Lower leg skin (tissue), 4 donors: ENCODE data around the gene ARHGAP23. TPM values are rescaled to one million over a fixed set of nuclear protein-coding genes. Genes with fewer than 3 reads are reported as not detected.

Source experiments
- DNase-seq, 2 donors: peaks; one replicate each; pipeline ENCODE4 v3.0.0-alpha.2; 2019; ENCODE audit warnings: low spot score in 2 of 2
- H3K4me3 ChIP-seq: fragments of 200-600 bp; sonication (generic); 2 replicates; pipeline ENCODE4 v1.5.1; 2017; ENCODE audit warnings: mild to moderate bottlenecking, low read depth; ENCODE audit not compliant: poor library complexity, severe bottlenecking
- CTCF ChIP-seq, 3 donors: fragments of 450-650 bp; IDR thresholded peaks; one replicate each; pipeline ENCODE4 v1.5.1; 2016; ENCODE audit warnings: antibody characterized with exemption in 3 of 3, mild to moderate bottlenecking in 3 of 3, moderate library complexity in 2 of 3
- POLR2A ChIP-seq, 2 donors: fragments of 450-650 bp; IDR thresholded peaks; one replicate each; pipeline ENCODE4 v1.6.1; 2016 to 2017; ENCODE audit warnings: antibody characterized with exemption in 2 of 2, mild to moderate bottlenecking in 1 of 2, moderate library complexity in 1 of 2
- WGBS, 2 donors: methylation state at CpG; one replicate each; pipeline ENCODE4 v1.1.5; 2018; 5-methylcytosine and 5-hydroxymethylcytosine counted together
- intact Hi-C: fragments of 100-400 bp; cut with DNase I; formaldehyde crosslinking; loops from one replicate; pipeline ENCODE4 v1.15.0; 2023; ENCODE audit warnings: low total_unique reads
- total RNA-seq, 4 donors: library from RNA; depleted of rRNA; stranded (reverse); fragments of >200 nt; gene quantifications; one replicate each; pipeline ENCODE4 v1.1.0, GENCODE V29; 2016

ARHGAP23 gene
- total RNA-seq, 4 donors from 2014 or later: 127 to 201 (median 149) TPM

DNA sequence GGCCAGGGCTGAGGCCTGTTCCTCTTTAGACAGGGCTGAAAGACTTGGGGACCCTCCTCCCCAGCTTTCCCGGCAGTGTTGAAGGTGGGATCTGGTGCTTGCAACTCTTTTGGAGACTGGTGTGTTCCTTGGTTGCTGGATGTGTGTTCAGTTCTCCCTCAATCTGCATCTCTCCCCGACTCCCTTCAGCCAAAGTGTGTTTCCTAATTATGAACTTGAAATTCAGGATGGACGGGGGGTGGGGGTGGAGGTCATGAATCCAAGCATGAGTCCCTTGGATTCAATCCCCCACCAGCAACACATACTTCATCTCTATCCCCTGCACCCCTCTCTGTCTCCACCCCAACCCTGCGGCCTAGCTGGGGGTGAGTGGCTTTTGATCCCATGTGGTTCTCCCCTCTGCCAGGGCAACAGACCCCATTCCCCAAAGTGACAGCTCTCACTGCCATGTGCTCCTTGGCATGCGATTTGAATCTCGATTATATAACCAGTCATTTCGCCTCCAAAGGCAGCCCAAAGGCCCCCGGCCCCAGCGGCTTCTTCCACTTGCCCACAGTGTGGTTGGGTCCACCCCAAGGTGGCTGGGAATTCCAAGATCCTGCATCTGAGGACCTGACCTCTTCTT lies 1.3 kb downstream of the ARHGAP23 start:
- H3K4me3 ChIP-seq: no peak overlapping the region

DNA sequence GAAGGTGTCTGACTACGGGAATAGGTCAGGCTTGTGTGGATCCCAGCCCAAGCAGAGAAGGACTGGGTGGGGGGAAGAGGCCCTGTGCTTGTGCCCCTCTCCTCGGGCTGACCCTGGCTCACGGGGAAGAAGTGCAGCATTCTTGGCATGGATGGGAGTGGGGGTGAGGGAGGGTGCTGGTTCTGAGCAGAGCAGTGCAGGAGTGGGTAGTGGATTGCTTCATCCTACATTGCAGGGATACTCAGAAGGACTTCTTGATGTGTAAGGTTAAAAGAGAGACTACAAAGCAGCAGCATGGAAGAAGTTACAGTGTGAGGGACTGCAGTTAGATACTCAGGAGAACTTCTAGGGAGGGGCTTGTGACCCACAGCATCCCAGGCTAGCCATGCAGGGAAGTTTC lies 2.1 kb downstream of the ARHGAP23 start:
- intact Hi-C loops: no loop called here
- 44 to 60% methylated on average over 3 of the region's 3 CpGs for WGBS, 2 donors
- no peak for DNase-seq
- TF ChIP-seq POLR2A (IDR thresholded peaks at IDR 0.05) (no peak), CTCF (IDR thresholded peaks at IDR 0.05) (no peak)
- H3K4me3 ChIP-seq: no peak overlapping the region

More for the DNA sequence above, 1.3 kb downstream of the ARHGAP23 start:
- TF ChIP-seq CTCF (IDR thresholded peaks at IDR 0.05): no peak
- TF ChIP-seq POLR2A (IDR thresholded peaks at IDR 0.05): no peak
- intact Hi-C loops: loop anchor here (10.0 kb wide), 1 partner anchor 55 kb away; no protein-coding TSS in a partner anchor
- 50 to 63% methylated on average over 9 of the region's 9 CpGs for WGBS, 2 donors
- no peak for DNase-seq

DNA sequence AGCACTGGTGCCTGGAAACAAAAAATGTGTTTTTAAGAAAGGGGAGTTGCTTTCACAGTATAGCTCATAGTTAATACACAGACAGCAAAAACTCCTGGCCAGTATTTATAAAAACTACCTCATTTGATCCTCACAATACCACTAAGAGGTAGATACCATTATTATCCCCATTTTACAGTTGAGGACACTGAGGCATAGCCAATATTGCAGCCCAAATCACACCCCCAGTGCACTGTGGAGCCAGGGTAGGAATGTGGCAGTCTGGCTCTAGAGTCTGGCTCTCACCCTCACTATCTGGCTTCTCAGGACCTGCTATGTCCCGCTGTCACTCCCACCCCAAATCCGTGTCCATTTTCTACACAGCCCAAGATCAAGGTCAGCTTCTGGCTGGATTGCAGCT lies 2.6 kb downstream of the ARHGAP23 start:
- 88 to 93% methylated on average over 2 of the region's 2 CpGs for WGBS, 2 donors
- no peak overlapping the region for H3K4me3 ChIP-seq
- no peak for TF ChIP-seq POLR2A (IDR thresholded peaks at IDR 0.05)
- TF ChIP-seq CTCF (IDR thresholded peaks at IDR 0.05): no peak
- intact Hi-C loops: no loop called here
- no peak for DNase-seq

GRCh38 chr17:38431346-38432145 lies 3.3 kb downstream of the ARHGAP23 start:
- TF ChIP-seq CTCF (IDR thresholded peaks at IDR 0.05) (no peak), POLR2A (IDR thresholded peaks at IDR 0.05) (no peak)
- no peak overlapping the region for H3K4me3 ChIP-seq
- no peak for DNase-seq
- intact Hi-C loops: no loop called here
- WGBS, 2 donors: 82 to 88% methylated on average over 10 of the region's 10 CpGs

DNA sequence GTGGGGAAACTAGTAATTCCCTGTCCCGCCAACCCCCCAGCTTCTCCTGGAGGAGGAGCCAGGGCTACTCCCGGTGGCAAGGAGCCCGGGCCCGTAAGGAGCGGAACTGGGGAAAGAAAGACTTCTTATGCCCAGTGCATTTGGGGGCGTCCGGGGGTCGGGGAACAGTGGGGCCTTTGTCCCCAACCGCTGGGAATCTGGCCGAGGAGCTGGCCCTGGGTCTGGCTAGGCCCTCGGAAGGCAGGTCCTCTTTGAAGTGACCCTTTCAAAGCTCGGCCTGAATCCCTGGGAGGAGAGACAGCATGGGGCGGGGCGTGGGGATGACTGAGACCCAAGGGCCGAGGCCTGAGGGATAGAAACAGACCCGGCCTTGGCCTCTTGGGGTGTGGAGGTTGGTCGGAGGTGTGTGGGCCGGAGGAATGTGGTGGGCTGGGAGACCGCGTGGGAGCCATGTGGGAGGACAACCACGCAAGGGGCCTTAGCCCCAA lies 6.0 kb downstream of the ARHGAP23 start:
- 78 to 82% methylated on average over 15 to 21 of the region's 21 CpGs for WGBS, 2 donors
- intact Hi-C loops: no loop called here
- no peak overlapping the region for H3K4me3 ChIP-seq
- TF ChIP-seq CTCF (IDR thresholded peaks at IDR 0.05) (no peak), POLR2A (IDR thresholded peaks at IDR 0.05) (no peak)
- DNase-seq: no peak
